ENCODE results near the gene ATP10D.

- TF ChIP-seq CTCF (IDR thresholded peaks at IDR 0.05) (no peak), POLR2A (IDR thresholded peaks at IDR 0.05) (no peak), POLR2AphosphoS5 (IDR thresholded peaks at IDR 0.05) (no peak)
Measured at GRCh38 chr4:47577779-47578553, 92.9 kb downstream of the ATP10D start.
